Endothelial cell of umbilical vein (primary cell): ENCODE results near the gene MARCHF9. TPM values are rescaled to one million over a fixed set of nuclear protein-coding genes. Genes with fewer than 3 reads are reported as not detected.

Source experiments
- BruUV-seq: library from RNA; stranded (reverse); fragments of 400-500 nt; replicated peaks from 2 replicates; lab custom pipeline; 2021; lab: Mats Ljungman, UMichigan
- CTCF ChIA-PET: fragments of 300-600, 350-600 bp; sonication (Branson Sonifier 250); formaldehyde crosslinking; loops from one replicate; lab custom pipeline; 2021; ENCODE audit warnings: antibody characterized with exemption, inconsistent platforms; lab: Charles Lee
- POLR2A ChIA-PET: fragments of 300-600, 350-600 bp; sonication (Branson Sonifier 250); formaldehyde crosslinking; loops from one replicate; lab custom pipeline; 2021; ENCODE audit warnings: antibody characterized with exemption, inconsistent platforms; lab: Charles Lee
- DNase-seq: peaks from one replicate; pipeline ENCODE4 v3.0.0-alpha.2; 2011; ENCODE audit warnings: low read depth, low spot score
- FAIRE-seq: peaks from 2 replicates; lab custom pipeline; 2011; peaks lifted over from hg19 to GRCh38; lab: Jason Lieb, UNC
- H2AFZ ChIP-seq: 2 replicates; pipeline ENCODE4 v1.6.0; 2012; ENCODE audit warnings: low read depth, low read length, control low read depth, inconsistent platforms
- H3K27ac ChIP-seq: 2 replicates; pipeline ENCODE4 v1.5.1; 2011; ENCODE audit warnings: low read depth, mild to moderate bottlenecking, control low read depth, low read length, moderate library complexity; ENCODE audit not compliant: insufficient read depth
- H3K27me3 ChIP-seq, 2 experiments: 2 replicates each; pipeline versions ENCODE4 v1.6.0 to v1.6.1; 2011; ENCODE audit warnings: low read length in 2 of 2, mixed read lengths in 1 of 2; ENCODE audit not compliant: control insufficient read depth in 2 of 2, insufficient read depth in 2 of 2
- H3K36me3 ChIP-seq, 2 experiments: 2 replicates in 1 of 2; 3 replicates in 1 of 2; pipeline ENCODE4 v1.5.1; 2011; ENCODE audit warnings: low read length in 2 of 2, mild to moderate bottlenecking in 1 of 2, moderate library complexity in 1 of 2; ENCODE audit not compliant: control insufficient read depth in 2 of 2, insufficient read depth in 2 of 2; ENCODE audit errors: extremely low read depth in 1 of 2
- H3K4me1 ChIP-seq: 3 replicates; pipeline ENCODE4 v1.5.1; 2011; ENCODE audit warnings: mild to moderate bottlenecking, low read length; ENCODE audit not compliant: control insufficient read depth, insufficient read depth; ENCODE audit errors: extremely low read depth
- H3K4me2 ChIP-seq: 2 replicates; pipeline ENCODE4 v1.6.1; 2011; ENCODE audit warnings: low read length, control low read depth, mixed read lengths; ENCODE audit not compliant: insufficient read depth
- H3K4me3 ChIP-seq, 3 experiments: fragments of 200-600 bp in 1 of 3; sonication (generic), shearing (Covaris generic) in 1 of 3; replicated peaks in 1 of 3; 2 replicates each; pipeline ENCODE4 v1.5.1; 2011 to 2016; ENCODE audit warnings: control low read depth in 3 of 3, low read length in 3 of 3, mild to moderate bottlenecking in 2 of 3, inconsistent platforms in 1 of 3, low read depth in 1 of 3, moderate library complexity in 1 of 3; ENCODE audit not compliant: insufficient read depth in 1 of 3
- H3K79me2 ChIP-seq: 2 replicates; pipeline ENCODE4 v1.6.0; 2012; ENCODE audit warnings: low read length, inconsistent platforms; ENCODE audit not compliant: control insufficient read depth, insufficient read depth
- H3K9ac ChIP-seq: replicated peaks from 2 replicates; pipeline ENCODE3; 2011; ENCODE audit warnings: low read length, control low read depth; ENCODE audit not compliant: insufficient read depth; ENCODE audit errors: extremely low read depth
- H3K9me1 ChIP-seq: replicated peaks from 3 replicates; pipeline ENCODE4 v1.6.0; 2011; ENCODE audit warnings: mild to moderate bottlenecking, low read length; ENCODE audit not compliant: control insufficient read depth, insufficient read depth; ENCODE audit errors: extremely low read depth
- H3K9me3 ChIP-seq: replicated peaks from 2 replicates; pipeline ENCODE4 v1.5.1; 2012; ENCODE audit warnings: low read length, inconsistent platforms; ENCODE audit not compliant: control insufficient read depth, insufficient read depth
- H4K20me1 ChIP-seq: replicated peaks from 2 replicates; pipeline ENCODE3; 2011; ENCODE audit warnings: mild to moderate bottlenecking, low read length; ENCODE audit not compliant: control insufficient read depth, insufficient read depth; ENCODE audit errors: extremely low read depth
- EZH2 ChIP-seq: IDR thresholded peaks from 2 replicates; pipeline ENCODE4 v1.6.1; 2012; ENCODE audit warnings: borderline replicate concordance, low read depth, mild to moderate bottlenecking, moderate library complexity, low read length, inconsistent platforms; ENCODE audit not compliant: severe bottlenecking
- FOS ChIP-seq: IDR thresholded peaks from 2 replicates; pipeline ENCODE4 v1.6.1; 2011; ENCODE audit warnings: mild to moderate bottlenecking, low read length, moderate library complexity, borderline replicate concordance; ENCODE audit not compliant: insufficient read depth
- JUN ChIP-seq: IDR thresholded peaks from 2 replicates; pipeline ENCODE4 v1.6.1; 2011; ENCODE audit warnings: borderline replicate concordance, low read depth; ENCODE audit not compliant: insufficient read length, insufficient read depth
- MYC ChIP-seq: IDR thresholded peaks from one replicate; pipeline ENCODE4 v1.6.1; 2011; ENCODE audit warnings: mild to moderate bottlenecking, low read depth, low read length
- POLR2A ChIP-seq: IDR thresholded peaks from 2 replicates; pipeline ENCODE4 v1.6.1; 2012; ENCODE audit warnings: low read depth, mild to moderate bottlenecking, control low read depth, low read length
- POLR2AphosphoS5 ChIP-seq: IDR thresholded peaks from 2 replicates; pipeline ENCODE4 v1.6.1; 2012; ENCODE audit warnings: low read depth, mild to moderate bottlenecking, control low read depth, low read length, moderate library complexity; ENCODE audit not compliant: insufficient read depth
- dilution Hi-C: fragments of 300-500 bp; cut with MboI; formaldehyde crosslinking; loops from one replicate; pipeline ENCODE4 v1.15.0; 2019; ENCODE audit warnings: low sequenced_read_pairs; ENCODE audit not compliant: extremely low pct_ligation_motif_present
- intact Hi-C: fragments of 100-400 bp; cut with micrococcal nuclease; formaldehyde crosslinking; loops from one replicate; pipeline ENCODE4 v1.10.0; 2022
- polyA plus RNA-seq, 4 experiments: library from polyadenylated mRNA; depleted of rRNA in 3 of 4; stranded (reverse) in 3 of 4; unstranded in 1 of 4; fragments of >200 nt; gene quantifications; 2 replicates each; pipeline versions ENCODE4 v1.2.1 to v1.2.3, GENCODE V29; 2011 to 2012; ENCODE audit warnings: missing spikeins in 1 of 4
- total RNA-seq: library from RNA; stranded (reverse); gene quantifications from 2 replicates; pipeline ENCODE4 v1.2.3, GENCODE V29; 2021
- TF ChIP-seq, protein P1 (sequence below): IDR thresholded peaks from 2 replicates; pipeline ENCODE4 v1.6.1; 2011; ENCODE audit not compliant: insufficient read depth, insufficient read length

The MARCHF9 gene
- total and polyA plus RNA-seq, 2 donors (not counting 3 experiments of a cell fraction or from before 2014, with no cell fraction given) = 4.6 to 4.8 TPM

- FAIRE-seq (no peak), DNase-seq (no peak)
- no peaks in the 10 kb centered on the region for H4K20me1 ChIP-seq
- peaks cover 25% of the 10 kb centered on the region for H3K4me1 ChIP-seq
- H3K27me3 ChIP-seq = peaks cover 33 to 35% of the 10 kb centered on the region in 2 experiments
- ChIA-PET POLR2A (no interaction called here), CTCF (interaction anchor here (1.2 to 4.6 kb wide), 4 partner anchors 7 to 41 kb away, joined by 3 to 48 read pairs (median 4); partner anchors contain the start of genes MARCHF9 and TSFM)
- H3K79me2 ChIP-seq = peaks cover 2% of the 10 kb centered on the region
- no peak for TF ChIP-seq POLR2AphosphoS5
- no peak for TF ChIP-seq POLR2A
- no peak overlapping the region for H3K9ac ChIP-seq
- dilution Hi-C loops (no loop called here), intact Hi-C loops (no loop called here)
- no peak overlapping the region for H3K4me2 ChIP-seq
- H3K27ac ChIP-seq = no peak overlapping the region
- H3K9me3 ChIP-seq = no peaks in the 10 kb centered on the region
- no peak overlapping the region for H3K4me3 ChIP-seq
- H3K36me3 ChIP-seq = peaks cover 0 to 2% of the 10 kb centered on the region in 2 experiments
- no TSS peak for BruUV-seq
- H2AFZ ChIP-seq = no peak overlapping the region
- no peaks in the 10 kb centered on the region for H3K9me1 ChIP-seq
These were observed 12.4 kb downstream of the MARCHF9 start for GRCh38 chr12:57767305-57767698.

DNA sequence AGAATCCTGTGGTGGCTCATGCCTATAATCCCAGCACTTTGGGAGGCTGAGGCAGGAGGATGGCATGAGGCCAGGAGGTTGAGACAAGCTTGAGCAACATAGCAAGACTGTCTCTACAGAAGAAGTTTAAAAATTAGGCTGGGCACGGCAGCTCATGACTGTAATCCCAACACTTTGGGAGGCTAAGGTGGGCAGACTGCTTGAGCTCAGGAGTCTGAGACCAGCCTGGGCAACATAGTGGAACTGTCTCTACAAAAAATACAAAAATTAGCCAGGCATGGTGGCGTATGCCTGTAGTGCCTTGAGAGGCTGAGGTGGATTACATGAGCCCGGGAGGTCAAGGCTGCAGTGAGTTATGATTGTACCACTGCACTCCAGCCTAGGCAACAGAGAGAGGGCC lies 13.0 kb downstream of the MARCHF9 start:
- peaks cover 26% of the 10 kb centered on the region for H3K4me1 ChIP-seq
- H3K9me3 ChIP-seq = no peaks in the 10 kb centered on the region
- dilution Hi-C loops (no loop called here), intact Hi-C loops (no loop called here)
- peaks cover 0 to 2% of the 10 kb centered on the region in 2 experiments for H3K36me3 ChIP-seq
- no peak overlapping the region for H3K27ac ChIP-seq
- CTCF ChIA-PET = interaction anchor here (0.9 to 4.6 kb wide), 3 partner anchors 8 to 15 kb away, joined by 3 to 48 read pairs (median 4); partner anchors contain the start of genes MARCHF9 and TSFM
- no peak for DNase-seq
- no peak overlapping the region for H3K4me3 ChIP-seq
- H3K4me2 ChIP-seq = no peak overlapping the region
- TF ChIP-seq FOS = no peak
- no peak for TF ChIP-seq EZH2
- TF ChIP-seq, protein P1, sequence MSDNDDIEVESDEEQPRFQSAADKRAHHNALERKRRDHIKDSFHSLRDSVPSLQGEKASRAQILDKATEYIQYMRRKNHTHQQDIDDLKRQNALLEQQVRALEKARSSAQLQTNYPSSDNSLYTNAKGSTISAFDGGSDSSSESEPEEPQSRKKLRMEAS = no peak
- TF ChIP-seq JUN = no peak
- TF ChIP-seq MYC = no peak
- peaks cover 33 to 35% of the 10 kb centered on the region in 2 experiments for H3K27me3 ChIP-seq
- POLR2A ChIA-PET = no interaction called here
- no peaks in the 10 kb centered on the region for H4K20me1 ChIP-seq
- no peak overlapping the region for H3K9ac ChIP-seq
- no peaks in the 10 kb centered on the region for H3K9me1 ChIP-seq
- no peak for FAIRE-seq
- H3K79me2 ChIP-seq = peaks cover 2% of the 10 kb centered on the region
- no peak overlapping the region for H2AFZ ChIP-seq
- BruUV-seq = no TSS peak
